ENCODE data around the gene PAXX. TPM values are rescaled to one million over a fixed set of nuclear protein-coding genes. Genes with fewer than 3 reads are reported as not detected.
A peak's percentile ranks its signal among the peaks of the same experiment; 100 is the strongest.

The PAXX gene
- total RNA-seq, 1 experiment from 2014 or later, result 67.3 TPM

DNA sequence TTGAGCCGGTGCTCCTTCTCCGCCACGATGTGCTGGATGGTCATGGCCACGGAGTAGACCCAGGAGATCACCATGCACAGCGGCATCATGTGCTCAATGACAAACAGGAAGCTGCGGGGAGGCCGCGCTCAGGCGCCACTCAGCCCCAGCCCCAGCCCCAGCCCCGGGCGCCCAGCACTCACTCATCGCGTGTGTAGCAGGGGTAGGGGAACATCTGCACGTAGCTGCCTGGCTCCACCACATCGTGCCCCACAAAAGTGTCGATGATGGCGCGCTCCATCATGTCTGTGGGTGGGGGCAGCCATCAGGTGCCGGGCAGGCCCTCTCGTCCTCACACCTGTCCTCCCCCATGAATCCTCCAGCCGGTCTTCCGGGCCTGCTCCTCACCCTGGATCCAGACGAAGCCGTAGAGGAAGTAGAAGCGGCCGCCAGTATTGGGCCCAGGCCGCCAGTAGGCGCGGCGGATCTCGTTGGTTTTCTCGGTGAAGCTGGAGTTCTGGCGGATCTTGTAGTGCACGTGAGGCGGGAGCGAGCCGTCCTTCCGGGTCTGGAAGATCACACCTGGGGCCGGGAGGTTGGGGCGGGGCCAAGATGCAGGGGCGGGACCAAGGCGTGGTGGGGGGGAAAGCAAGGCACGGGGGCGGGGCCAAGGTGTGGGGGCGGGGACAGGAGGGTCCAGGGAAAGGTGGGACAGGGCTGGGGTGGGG lies 25.7 kb downstream of the PAXX start:
- DNase-seq (ENCODE audit: low read depth), result no peak

DNA sequence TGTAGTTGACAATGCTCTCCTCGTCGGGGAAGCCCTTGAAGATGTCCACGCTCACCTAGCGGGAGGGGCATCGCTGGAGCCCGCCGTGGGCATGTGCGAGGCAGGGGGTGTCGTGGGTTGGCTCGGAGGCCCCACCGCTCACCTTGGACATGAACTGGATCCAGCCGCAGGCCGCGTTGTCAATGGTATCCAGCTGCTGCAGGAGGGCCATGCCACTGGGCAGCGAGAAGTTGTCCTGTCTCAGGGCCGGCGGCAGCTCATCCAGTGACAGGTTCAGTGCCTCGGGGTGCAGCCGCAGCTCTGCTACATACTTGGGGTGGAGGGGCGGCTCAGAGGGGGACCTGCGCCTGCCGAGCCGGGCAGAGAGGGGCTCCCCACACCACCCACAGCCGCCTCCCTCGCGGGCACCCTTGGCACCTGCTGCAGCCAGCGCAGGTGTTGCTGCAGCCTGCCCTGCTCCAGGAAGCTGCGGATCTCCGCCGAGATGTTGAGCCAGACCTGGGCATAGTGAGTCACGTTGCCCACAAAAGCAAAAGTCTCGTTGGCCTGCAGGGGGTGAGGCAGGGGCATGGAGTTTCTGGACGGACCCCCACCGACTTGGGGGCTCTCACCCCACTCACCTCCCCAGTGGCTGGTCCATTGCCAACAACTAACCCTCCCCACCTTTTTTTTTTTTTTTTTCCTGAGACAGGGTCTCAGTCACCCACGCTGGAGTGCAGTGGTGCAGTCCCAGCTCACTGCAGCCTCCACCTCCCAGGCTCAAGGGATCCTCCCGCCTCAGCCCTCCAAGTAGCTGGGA lies 26.7 kb downstream of the PAXX start:
- no peak for DNase-seq (ENCODE audit: low read depth)

DNA sequence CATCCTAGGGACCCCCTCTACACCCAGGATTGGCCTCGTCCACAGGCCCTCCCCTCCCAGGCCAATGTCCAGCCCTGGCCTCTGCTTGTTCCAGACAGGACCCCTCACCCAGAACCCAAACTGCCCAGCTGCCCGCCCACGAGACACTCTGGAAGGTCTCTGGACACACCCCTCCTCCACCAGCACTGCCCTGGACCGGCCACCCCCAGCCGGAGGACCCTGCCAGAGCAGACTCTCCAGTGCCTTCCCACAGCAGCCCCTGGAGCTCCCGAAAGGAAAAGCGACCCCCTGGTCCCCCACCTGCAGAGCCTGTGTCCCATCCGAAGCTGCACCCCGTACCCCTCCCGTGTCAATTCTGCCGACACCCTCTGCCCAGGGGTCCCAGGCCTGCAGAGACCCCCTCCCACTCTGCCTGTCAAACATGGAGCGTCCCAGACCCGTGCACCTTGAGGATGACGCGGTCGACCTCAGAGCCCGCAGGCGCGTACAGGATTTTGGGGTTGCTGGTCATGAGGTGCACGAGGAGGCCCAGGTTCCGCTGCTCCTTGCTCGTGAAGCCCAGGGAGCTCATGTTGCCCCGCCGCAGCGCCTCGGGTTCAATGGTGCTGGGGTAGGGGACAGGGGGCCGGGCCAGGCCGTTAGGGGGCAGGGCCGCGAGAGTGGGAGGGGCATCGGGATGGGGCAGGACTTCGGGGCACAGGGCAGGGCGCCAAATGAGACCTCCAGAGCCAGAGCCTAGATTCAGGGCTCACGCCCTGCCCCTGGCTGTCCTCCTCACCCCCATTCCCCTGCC lies 27.9 kb downstream of the PAXX start:
- no peak for DNase-seq (ENCODE audit: low read depth)

DNA sequence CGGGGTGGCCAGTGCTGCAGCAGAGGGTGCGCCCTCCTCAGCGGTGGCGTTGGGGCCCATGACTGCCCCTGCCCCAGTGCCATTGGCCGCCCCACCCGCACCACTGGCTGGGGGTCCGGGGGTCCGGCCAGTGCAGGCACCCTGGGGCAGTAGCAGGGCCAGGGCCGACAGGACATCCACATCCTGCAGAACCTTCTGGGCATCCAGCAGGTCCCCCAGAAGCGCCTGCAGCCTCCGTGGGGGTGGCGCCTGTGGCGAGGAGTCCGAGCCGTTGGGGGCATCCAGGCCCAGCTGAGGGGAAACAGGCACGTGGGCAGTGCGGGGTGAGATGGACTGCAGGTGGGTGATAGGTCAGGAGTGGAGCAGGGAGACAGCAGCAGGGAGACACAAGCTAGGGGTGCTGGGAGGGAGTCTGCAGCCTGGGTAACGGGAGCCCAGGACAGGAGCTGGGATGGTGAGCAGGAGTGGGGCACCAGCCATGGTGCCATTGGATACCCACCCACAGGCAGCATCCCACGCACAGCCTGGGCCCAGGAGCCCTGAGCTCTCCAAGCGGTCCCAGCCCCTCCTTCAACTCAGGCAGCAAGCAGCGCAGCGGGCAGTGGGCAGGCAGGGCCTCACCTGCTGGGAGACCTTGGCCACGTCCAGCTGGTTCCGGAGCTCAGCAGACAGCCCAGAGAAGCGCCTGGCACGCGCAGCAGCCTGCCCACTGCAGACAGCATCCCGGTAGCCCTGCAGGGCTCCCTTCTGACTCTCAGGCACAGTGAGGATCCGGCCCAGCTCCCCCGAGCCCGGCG lies 28.7 kb downstream of the PAXX start:
- DNase-seq (ENCODE audit: low read depth), result no peak

DNA sequence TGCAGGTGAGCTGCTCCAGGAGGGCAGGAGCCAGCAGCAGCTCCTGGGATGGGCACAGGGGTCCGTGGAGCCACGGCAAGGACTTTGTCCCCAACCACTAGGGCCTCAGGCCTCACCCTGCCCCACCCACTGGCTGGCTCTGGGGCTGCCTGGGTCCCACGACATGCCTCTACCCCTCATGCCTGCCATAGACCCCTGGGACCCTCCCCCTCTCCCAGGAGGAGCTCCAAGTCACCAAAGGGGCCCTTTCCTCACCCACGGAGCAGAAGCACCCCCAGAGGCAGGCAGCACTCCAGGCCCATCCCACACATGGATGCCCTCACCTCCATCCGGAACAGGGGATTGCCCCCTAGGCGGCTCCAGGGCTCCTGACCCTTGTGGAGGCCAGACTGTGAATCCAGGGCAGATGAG lies 29.4 kb downstream of the PAXX start:
- DNase-seq (ENCODE audit: low read depth), result no peak

DNA sequence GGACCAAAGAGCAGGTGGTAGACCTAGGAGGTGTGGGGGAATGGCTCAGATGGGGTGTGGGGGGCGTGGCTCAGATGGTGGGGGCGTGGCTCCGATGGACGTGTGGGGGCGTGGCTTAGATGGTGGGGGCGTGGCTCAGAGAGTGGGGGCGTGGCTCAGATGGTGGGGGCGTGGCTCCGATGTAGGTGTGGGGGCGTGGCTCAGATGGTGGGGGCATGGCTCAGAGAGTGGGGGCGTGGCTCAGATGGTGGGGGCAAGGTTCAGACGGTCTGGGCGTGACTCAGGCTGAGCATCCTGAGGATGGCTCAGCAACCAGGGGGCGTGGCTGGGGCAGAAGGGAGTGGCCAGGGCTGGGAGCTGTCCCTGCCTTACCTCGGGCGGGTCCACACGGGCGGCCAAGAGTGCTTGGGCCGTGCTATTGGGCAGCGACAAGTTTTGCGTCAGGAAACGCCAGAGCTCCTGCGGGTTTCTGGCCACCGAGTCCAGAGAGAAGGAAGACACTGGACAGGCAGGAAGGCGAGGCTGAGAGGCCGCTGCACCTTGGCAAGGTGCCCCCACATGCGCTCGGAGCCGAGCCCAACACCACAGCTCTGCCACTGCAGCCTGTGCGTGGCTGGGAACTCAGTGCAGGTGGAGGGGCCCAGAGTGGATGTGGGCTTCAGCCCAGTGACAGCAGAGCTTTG lies 29.9 kb downstream of the PAXX start:
- peak; percentile 53 for DNase-seq (ENCODE audit: low read depth)

DNA sequence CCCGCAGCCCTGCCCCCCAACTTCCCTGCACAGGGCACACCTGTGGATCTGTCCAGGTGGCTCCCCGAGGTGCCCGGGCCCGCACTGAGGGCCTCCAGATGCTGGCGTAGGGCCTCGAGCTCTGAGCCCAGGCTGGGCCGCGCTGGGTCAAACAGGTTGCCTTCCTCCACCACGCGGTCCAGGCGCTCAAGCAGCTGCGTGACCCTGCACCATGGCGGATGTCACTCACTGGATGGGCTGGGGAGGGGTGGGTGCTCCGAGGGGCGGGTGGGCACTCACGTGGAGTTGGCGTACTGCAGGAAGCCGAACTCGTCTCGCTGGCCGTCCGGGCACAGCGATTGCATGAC lies 30.4 kb downstream of the PAXX start:
- DNase-seq (ENCODE audit: low read depth), result no peak

DNA sequence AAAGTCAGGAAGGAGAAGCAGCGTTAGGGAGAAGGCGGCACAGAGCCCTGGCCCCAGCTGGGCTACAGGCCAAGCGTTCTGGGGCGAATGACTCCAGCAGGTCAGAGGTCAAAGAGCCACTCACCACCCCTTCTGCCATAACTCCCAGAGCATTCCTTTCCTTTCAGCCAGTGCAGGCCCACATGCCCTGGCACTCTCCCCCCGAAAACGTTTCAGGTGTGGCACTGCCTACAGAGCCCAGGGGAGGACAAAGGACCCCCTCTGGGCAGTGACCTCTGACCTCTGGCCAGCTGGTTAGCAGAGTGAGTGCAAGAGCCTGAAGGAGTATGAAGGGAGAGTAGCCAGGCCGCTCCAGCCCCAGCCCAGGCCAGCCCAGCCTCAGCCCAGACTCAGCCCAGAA lies 30.9 kb downstream of the PAXX start:
- no peak for DNase-seq (ENCODE audit: low read depth)

DNA sequence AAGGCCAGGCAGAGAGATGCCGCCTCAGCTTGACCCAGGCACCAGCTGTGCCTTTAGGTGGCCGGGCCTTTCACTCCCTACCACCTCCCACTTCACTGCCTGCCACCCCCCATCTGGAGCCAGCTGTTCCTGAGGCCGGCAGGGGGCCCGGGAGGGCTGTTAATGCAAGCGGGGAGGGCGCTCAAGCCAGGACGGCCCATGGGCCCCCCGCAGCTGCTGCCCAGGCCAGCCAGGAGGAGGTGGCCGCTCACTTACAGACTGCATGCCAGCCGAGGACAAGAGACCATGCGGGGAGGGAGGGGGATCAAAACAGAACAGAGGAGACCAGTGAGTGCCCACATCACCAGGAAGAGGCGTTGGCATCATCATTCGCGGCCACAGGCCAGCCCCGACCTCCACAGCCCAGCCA lies 31.4 kb downstream of the PAXX start:
- DNase-seq (ENCODE audit: low read depth), result no peak

DNA sequence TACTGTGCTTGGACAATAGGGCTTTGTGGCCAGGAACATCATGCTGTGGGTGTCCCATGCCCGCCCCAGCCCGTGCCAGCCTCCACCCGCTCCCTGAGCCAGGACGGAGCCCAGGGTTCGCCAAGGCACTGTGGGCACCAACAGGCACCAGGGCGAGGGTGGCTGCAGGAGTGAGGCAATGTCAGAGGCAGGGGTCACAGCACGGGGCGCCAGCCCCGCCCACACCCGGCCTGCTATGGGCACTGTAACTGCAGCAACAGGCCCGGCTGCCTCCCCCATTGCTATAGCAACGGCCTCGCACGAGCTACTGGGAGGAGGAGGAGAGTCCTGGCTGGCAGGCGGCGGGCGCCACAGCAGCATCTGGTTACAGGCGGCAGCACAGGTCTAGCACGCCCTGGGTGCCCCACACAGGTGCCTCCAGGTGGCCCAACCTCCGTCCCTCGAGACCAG lies 33.3 kb downstream of the PAXX start:
- DNase-seq (ENCODE audit: low read depth), result no peak

DNA sequence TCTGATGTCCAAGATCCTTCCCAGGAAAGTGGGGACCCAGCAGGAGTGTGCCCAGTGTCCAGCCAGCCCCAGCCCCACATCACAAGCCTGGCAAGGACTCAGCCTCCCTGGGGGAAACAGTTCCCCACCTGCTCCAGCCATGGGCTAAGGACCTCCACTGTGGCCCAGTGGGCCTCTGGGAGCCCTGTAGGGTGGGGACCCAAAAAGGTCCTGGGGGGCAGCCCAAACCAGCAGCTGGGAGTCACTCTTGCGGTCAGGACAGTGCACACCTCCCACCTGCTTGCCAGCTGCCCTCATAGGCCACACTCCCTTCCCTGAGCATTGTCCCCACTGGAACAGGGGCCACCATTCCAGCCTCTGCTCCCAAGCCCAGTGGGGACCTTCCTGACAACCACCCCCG lies 34.2 kb downstream of the PAXX start:
- no peak for DNase-seq (ENCODE audit: low read depth)

DNA sequence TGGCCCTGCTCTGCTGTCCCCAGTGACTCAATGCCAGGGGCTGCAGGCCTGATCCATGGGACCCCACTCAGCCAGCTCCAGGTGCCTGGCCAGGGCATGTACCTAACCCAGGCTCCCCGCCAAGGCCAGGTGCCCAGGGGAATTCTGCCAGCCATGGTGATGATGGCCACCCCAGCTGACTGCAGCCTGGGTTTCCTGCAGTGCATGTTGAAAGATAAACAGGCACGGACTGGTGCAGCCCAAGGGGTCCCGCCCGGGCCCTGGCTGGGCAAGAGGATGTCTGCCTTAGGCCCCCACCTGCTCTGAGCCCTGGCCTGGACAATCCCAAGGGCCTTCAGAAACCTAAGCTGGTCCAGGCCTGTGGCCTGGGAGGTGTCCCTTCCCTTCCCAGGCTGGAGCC lies 34.6 kb downstream of the PAXX start:
- DNase-seq (ENCODE audit: low read depth), result no peak

DNA sequence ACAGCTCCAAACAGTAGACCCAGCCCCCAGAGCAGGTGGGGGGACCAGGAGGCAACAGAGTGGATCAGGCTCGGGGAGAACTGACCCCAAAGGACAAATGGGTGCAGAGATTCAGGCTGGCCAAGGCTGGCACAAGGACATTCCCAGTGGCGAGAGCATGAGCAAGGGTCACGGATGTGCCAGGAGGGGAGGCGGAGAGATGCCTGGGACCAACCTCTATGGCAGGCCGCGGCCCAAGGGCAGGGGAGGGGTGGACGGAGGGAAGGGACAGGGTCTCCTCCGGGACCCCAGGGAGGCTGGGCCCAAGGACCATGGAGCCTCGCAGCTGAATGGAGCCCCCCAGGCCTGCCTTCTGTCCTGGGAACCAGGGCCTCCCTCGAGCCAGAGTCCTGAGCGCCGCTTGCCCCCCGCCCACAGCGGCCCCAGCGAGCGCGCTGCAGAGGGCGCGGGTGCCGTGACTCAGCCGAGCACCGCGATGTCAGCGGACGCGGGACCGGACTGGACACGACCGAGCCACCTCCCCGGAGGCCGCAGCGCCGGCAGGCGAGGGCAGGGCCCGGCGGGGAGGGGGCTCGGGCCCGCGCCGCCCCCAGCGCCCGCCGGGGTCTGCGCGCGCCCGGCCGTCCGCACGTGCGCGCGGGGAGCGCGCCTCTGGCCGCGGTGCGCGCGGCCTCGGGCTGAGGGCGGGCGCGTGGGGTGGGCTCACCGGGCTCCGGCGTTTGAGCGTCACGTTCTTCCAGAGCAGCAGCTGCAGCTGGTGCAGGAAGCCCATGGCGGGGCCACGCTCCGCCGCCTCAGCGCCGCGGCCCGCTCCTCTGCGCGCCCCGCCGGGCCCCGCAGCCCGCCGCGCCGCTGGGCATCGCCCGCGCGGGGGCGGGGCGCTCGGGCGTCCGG lies 35.4 kb downstream of the PAXX start, which contains the start of gene ABCA2:
Gene ABCA2 (minus strand): TSS at position 869 of the 894 bp plus-strand sequence. CDS start 97 bp downstream, at position 772.
- DNase-seq (ENCODE audit: low read depth), result no peak

DNA sequence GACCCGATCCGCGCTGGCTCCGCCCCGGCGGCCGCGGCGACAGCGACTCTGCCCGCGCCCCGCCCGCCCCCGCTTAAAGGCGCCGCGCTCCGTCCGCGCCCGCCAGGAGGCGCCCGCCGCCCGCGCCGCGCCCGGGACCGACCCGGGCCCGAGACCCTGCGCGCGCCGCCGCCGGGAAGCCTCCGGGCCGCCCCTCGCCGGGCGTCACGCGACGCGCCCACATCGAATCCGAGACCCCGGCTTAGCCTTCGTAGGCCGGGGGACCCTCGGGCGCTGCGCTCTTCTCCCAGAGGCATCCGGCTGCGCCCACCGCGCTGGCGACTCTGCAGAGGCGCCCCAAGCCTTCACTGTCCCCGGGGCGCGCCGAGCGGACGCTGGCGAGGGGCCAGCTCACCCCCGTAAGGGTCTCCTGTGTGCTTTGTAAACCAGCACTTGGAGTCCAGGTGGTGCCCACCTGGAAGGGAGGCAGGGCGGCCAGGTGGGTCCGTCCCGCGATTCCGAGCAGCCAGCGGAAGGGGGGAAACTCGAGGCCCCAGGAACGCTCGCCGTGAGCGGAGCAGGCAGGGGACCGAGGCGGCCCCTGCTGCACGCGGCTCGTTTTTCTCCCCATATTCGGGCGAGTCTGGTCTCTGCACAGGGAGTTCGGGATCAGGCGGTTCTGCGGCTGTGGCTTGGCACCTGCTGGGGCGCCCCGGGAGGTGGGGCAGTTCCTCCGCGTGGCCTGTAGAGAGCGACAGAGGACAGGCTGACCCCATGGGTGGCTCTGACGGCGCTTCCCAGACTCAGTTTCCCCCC lies 36.2 kb downstream of the PAXX start:
- peak; percentile 38 for DNase-seq (ENCODE audit: low read depth)

DNA sequence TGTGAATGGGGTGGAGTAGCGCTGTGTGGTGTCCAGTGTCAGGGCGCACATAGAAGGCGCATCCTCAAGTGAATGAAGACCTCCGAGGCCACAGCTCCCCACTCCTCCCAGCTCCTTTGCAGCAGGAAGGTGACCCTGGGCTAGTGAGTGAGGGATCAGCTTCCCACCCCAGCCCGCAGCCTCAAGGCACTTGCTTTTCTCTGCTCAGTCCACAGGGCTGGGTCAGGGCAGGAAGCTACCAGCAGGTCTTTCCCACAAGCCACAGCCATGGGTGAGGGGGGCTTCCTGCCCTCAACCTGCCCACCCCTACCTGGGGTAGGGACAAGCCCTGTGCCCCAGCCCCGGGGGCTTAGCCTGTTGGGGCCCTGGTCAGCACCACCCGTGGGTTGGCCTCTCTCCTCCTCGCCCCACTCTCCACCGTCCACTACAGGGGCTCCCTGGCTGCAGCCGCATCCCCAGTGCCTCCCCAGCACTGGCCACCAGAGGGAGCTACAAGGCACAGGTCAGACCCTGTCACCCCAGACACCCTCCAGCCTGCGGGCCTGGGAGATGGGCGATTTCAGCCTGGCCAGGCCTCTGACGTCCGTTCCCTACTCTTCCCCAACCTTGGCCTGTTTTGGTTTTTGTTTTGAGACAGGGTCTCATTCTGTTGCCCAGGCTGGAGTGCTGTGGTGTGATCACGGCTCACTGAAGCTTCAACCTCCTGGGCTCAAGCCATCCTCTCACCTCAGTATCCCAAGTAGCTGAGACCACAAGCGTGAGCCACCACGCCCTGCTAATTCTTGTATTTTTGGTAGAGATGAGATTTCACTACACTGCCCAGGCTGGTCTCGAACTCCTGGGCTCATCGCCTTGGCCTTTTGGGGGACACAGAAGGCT lies 37.1 kb downstream of the PAXX start:
- peak; percentile 50 for DNase-seq (ENCODE audit: low read depth)

DNA sequence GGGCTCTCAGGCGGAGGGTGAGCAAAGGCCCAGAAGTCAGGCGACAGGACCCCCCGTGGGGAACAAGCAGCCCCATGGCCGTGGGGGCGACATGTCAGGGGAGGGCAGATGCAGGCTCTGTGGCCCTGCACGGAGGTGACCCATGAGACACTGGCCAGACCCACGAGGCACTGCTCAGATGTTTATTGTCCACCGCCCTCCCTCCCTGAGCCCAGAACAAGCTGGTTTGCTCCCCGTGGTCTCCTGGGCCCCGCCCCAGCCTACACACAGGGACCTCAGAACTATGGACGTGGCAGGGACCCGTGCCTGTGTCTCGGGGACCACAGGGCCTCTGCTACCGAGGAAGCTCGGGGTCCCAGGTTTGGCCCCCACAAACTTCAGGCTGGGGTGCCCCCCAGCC lies 37.8 kb downstream of the PAXX start:
- no peak for DNase-seq (ENCODE audit: low read depth)

DNA sequence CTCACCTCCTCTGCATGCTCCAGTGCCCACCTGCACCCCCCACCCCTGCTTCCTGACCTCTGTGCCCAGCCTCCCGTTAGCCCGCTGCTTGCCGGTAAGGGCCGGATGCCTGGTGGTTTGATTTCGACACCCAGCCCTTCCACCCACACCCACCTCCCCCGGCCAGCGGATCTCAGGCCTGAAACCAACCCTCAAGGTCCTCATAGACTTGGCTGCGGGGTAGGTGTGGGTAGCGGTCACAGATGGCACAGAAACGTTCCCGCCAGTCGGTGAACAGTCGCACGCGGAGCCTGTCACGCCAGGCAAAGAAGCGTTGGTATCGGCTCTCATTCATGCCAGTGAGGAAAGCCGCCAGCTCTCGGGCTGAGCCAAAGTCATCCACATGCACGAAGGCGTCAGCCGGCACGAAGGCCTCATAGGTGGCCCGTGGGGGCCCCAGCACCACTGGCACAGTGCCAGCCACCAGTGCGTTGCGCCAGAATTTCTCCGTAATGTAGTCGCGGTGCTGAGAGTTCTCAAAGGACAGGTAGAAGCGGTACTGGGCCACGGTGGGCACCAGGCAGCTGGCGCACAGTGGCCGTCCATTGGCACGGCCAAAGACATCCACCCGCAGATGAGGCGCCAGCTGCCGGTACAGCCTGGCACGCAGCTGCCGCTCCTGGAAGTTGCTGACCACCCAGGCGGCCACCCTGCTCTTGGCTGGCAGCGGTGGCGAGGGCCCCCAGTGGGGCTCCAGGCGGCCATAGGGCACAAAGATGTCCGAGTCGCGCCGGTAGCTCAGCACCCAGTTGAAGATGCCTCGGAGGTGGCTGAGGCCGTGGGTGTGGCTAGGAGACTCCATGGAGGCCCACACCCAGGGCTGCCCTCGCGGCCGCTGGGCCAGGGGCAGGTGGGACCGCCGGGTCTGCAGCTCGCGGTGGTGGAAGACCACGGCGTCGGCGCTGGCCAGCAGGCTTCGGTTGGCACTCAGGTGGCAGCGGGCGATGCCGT lies 38.6 kb downstream of the PAXX start:
- DNase-seq (ENCODE audit: low read depth), result no peak
